ENCODE data around the gene FRMD4B. TPM values are rescaled to one million over a fixed set of nuclear protein-coding genes. Genes with fewer than 3 reads are reported as not detected.
A peak's percentile ranks its signal among the peaks of the same experiment; 100 is the strongest.

FRMD4B gene
- total and polyA plus RNA-seq, 2 donors from 2014 or later: 11.8 to 50.5 TPM

DNA sequence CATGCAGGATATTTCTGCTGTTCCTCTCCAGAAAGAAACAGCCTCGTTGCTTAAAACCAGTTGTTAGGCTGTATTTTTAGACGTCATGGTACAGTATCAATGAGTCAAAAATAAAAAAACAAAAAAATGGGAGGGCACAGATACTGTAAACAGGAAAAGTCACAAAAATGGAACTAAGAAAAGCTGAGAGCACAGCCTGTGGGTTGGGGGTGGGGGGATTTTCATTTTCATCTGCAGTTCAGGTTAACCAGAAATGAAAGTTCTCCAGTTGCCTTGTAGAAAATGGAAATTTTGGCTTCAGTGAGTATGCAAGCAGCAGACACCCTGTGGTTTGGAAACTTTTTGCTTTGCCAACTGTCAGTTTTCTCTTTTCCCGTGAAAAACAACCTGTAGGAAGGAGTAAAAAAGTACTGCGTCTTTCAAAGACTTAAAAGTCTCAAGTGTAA, 59.0 kb downstream of the FRMD4B start:
- FAIRE-seq (no peak), DNase-seq (no peak)
- Histone ChIP-seq H3K4me1 (ENCODE audit: control insufficient read depth in 2 of 3, insufficient read depth in 2 of 3, low read depth in 1 of 3, low read length in 3 of 3) (peaks cover 0 to 7% (median 6%) of the 10 kb centered on the region in 3 donors), H3K9ac (ENCODE audit: low read length in 3 of 3) (no peak overlapping the region), H3K9me3 (ENCODE audit: control insufficient read depth in 2 of 3, insufficient read depth in 1 of 3, low read length in 3 of 3) (no peaks in the 10 kb centered on the region), H3K27me3 (ENCODE audit: control insufficient read depth, insufficient read depth, low read length) (no peaks in the 10 kb centered on the region), H3K27ac (ENCODE audit: low read depth in 2 of 2, low read length in 2 of 2) (peak overlapping the region in 1 of 2 donors; percentile 5), H3K4me3 (ENCODE audit: low read length in 3 of 3) (no peak overlapping the region), H3K36me3 (ENCODE audit: control insufficient read depth in 2 of 3, insufficient read depth in 3 of 3, low read length in 3 of 3) (no peaks in the 10 kb centered on the region)
- intact Hi-C loops (cut with DNase I): no loop called here
- TF ChIP-seq, protein P1, sequence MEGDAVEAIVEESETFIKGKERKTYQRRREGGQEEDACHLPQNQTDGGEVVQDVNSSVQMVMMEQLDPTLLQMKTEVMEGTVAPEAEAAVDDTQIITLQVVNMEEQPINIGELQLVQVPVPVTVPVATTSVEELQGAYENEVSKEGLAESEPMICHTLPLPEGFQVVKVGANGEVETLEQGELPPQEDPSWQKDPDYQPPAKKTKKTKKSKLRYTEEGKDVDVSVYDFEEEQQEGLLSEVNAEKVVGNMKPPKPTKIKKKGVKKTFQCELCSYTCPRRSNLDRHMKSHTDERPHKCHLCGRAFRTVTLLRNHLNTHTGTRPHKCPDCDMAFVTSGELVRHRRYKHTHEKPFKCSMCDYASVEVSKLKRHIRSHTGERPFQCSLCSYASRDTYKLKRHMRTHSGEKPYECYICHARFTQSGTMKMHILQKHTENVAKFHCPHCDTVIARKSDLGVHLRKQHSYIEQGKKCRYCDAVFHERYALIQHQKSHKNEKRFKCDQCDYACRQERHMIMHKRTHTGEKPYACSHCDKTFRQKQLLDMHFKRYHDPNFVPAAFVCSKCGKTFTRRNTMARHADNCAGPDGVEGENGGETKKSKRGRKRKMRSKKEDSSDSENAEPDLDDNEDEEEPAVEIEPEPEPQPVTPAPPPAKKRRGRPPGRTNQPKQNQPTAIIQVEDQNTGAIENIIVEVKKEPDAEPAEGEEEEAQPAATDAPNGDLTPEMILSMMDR (IDR thresholded peaks at IDR 0.05; ENCODE audit: borderline replicate concordance, extremely low read depth, insufficient read depth): no peak

DNA sequence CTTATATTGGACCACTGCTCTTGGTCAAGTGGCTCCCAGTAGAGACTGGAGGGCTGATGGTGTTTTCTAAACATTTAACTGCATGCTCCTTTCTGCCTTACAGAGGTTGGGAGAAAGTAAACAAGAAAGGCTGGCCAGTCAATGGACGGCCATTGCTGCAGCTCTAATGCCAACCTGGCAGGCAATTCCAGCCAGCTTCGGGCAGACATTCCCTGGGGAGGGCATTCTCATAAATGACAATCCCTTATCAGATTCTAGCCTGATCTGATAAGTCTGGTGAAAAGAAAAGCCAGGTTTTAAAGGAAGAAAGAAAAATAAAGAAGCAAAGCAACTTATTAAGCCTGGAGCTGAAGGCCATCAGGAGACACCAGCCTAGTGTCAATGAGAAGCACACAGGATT, 60.7 kb downstream of the FRMD4B start:
- Histone ChIP-seq H3K4me1 (ENCODE audit: control insufficient read depth in 2 of 3, insufficient read depth in 2 of 3, low read depth in 1 of 3, low read length in 3 of 3) (peaks cover 0 to 7% (median 6%) of the 10 kb centered on the region in 3 donors), H3K36me3 (ENCODE audit: control insufficient read depth in 2 of 3, insufficient read depth in 3 of 3, low read length in 3 of 3) (no peaks in the 10 kb centered on the region), H3K9me3 (ENCODE audit: control insufficient read depth in 2 of 3, insufficient read depth in 1 of 3, low read length in 3 of 3) (no peaks in the 10 kb centered on the region), H3K4me3 (ENCODE audit: low read length in 3 of 3) (no peak overlapping the region), H3K27ac (ENCODE audit: low read depth in 2 of 2, low read length in 2 of 2) (no peak overlapping the region), H3K9ac (ENCODE audit: low read length in 3 of 3) (no peak overlapping the region), H3K27me3 (ENCODE audit: control insufficient read depth, insufficient read depth, low read length) (no peaks in the 10 kb centered on the region)
- FAIRE-seq (no peak), DNase-seq (no peak)
- intact Hi-C loops (cut with DNase I): no loop called here
- TF ChIP-seq, protein P1 (IDR thresholded peaks at IDR 0.05; ENCODE audit: borderline replicate concordance, extremely low read depth, insufficient read depth): no peak

DNA sequence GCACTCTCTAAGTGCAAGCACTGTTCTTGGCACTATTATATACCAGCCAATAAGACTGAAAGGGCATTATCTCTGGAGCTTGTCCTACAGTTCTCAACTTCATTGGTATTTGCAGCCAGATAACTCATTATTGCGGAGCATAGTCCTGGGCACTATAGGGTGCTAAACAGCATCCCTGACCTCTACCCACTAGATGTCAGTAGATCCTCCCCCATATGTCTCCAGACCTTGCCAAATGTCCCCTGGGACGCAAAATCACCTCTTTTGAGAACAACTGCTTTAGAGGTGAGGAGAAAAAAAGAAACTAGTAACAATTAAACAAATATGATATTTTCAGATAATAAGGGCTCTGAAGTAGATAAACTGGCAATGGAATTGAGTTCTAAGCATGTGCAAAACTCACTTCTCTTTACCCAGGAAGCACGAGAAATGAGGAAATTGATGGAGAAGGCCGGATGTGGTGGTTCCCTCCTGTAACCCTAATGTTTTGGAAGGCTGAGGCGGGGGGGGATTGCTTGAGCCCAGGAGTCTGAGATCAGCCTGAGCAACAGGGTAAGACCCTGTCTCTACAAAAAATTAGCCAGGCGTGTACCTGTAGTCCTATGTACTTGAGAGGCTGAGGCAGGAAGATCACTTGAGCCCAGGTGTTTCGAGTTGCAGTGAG, 61.4 kb downstream of the FRMD4B start:
- Histone ChIP-seq H3K27me3 (ENCODE audit: control insufficient read depth, insufficient read depth, low read length) (no peaks in the 10 kb centered on the region), H3K27ac (ENCODE audit: low read depth in 2 of 2, low read length in 2 of 2) (no peak overlapping the region), H3K36me3 (ENCODE audit: control insufficient read depth in 2 of 3, insufficient read depth in 3 of 3, low read length in 3 of 3) (no peaks in the 10 kb centered on the region), H3K4me1 (ENCODE audit: control insufficient read depth in 2 of 3, insufficient read depth in 2 of 3, low read depth in 1 of 3, low read length in 3 of 3) (peaks cover 0 to 7% (median 6%) of the 10 kb centered on the region in 3 donors), H3K9ac (ENCODE audit: low read length in 3 of 3) (no peak overlapping the region), H3K9me3 (ENCODE audit: control insufficient read depth in 2 of 3, insufficient read depth in 1 of 3, low read length in 3 of 3) (no peaks in the 10 kb centered on the region), H3K4me3 (ENCODE audit: low read length in 3 of 3) (no peak overlapping the region)
- intact Hi-C loops (cut with DNase I): no loop called here
- FAIRE-seq (no peak), DNase-seq (no peak)
- TF ChIP-seq, protein P1 (IDR thresholded peaks at IDR 0.05; ENCODE audit: borderline replicate concordance, extremely low read depth, insufficient read depth): peak; percentile 23
